Thyroid gland (tissue), 4 donors: ENCODE data around the gene TMEM229B.

Experiments used
- POLR2A ChIP-seq, 2 donors: fragments of 450-650 bp; IDR thresholded peaks; one replicate each; pipeline ENCODE4 v1.6.1; 2017; ENCODE audit warnings: antibody characterized with exemption in 2 of 2, mild to moderate bottlenecking in 2 of 2, moderate library complexity in 1 of 2
- TF ChIP-seq, protein P1 (sequence below), 6 experiments: fragments of 200-600 bp in 3 of 6; fragments of 450-650 bp in 3 of 6; sonication (generic) in 3 of 6; IDR thresholded peaks; one replicate each; pipeline ENCODE4 v1.5.1; 2016 to 2019; ENCODE audit warnings: antibody characterized with exemption in 6 of 6, mild to moderate bottlenecking in 2 of 6, inconsistent platforms in 1 of 6, moderate library complexity in 1 of 6

GRCh38 chr14:67464377-67464776, 24.1 kb downstream of the TMEM229B start:
- TF ChIP-seq, protein P1, sequence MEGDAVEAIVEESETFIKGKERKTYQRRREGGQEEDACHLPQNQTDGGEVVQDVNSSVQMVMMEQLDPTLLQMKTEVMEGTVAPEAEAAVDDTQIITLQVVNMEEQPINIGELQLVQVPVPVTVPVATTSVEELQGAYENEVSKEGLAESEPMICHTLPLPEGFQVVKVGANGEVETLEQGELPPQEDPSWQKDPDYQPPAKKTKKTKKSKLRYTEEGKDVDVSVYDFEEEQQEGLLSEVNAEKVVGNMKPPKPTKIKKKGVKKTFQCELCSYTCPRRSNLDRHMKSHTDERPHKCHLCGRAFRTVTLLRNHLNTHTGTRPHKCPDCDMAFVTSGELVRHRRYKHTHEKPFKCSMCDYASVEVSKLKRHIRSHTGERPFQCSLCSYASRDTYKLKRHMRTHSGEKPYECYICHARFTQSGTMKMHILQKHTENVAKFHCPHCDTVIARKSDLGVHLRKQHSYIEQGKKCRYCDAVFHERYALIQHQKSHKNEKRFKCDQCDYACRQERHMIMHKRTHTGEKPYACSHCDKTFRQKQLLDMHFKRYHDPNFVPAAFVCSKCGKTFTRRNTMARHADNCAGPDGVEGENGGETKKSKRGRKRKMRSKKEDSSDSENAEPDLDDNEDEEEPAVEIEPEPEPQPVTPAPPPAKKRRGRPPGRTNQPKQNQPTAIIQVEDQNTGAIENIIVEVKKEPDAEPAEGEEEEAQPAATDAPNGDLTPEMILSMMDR (IDR thresholded peaks at IDR 0.05): no peak
- TF ChIP-seq POLR2A (IDR thresholded peaks at IDR 0.05): no peak
